ENCODE measurements around the gene AATK. TPM values are rescaled to one million over a fixed set of nuclear protein-coding genes. Genes with fewer than 3 reads are reported as not detected.
A peak's percentile ranks its signal among the peaks of the same experiment; 100 is the strongest.

AATK gene
- total and polyA plus RNA-seq, 9 of the 15 experiments (the other 6 are each of a cell fraction or from before 2014, with no cell fraction given) = 0.11 to 0.55 (median 0.38) TPM; not detected in 5

DNA sequence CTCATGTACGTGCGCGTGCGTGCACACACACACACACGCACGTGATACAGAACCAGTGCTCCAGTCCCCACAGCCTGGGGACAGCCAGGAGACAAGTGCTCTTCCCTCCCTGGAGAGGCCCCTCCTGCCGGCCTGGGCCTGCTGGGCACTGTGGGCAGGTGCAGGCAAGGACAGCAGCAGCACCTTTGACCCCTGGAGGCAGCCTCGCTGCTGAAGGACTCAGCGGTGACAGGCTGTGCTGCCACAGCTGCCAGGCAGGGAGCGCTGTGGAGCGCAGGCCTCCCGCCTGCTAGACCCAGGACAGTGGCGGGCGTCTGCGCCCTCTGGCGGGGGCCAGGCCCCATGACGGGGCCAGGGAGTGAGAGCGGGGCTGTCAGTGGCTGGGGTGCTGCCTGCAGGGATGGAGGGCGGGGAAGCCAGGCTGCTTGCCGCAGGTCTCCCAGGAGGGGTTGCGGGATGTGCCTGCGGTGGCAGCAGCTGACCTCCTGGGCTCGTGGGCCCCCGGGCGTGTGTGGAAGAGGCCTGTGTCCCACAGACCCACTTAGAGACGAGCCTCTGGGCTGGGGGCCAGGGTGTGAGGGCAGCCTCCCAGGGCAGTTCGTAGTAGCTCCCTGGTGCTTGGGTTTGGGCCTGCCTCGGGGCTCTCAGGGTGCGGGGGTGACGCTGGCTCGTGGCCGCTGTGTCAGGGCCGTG, 64.3 kb downstream of the AATK start (continued):
- TF ChIP-seq BDP1 (IDR thresholded peaks at IDR 0.05; ENCODE audit: insufficient read depth, insufficient read length) (no peak), PPARD (CRISPR knock-in tag; IDR thresholded peaks at IDR 0.05) (no peak), SRSF7 (optimal IDR thresholded peaks at IDR 0.05; ENCODE audit: low read depth, low read length) (no peak), BCLAF1 (IDR thresholded peaks at IDR 0.05; ENCODE audit: borderline replicate concordance in 1 of 2, control insufficient read depth in 1 of 2, low read depth in 2 of 2, low read length in 1 of 2) (no peak), E2F3 (CRISPR knock-in tag; IDR thresholded peaks at IDR 0.05) (peak; percentile 31; the same call in 1 of the 2 replicates), ZKSCAN8 (CRISPR knock-in tag; IDR thresholded peaks at IDR 0.05) (no peak), ASH1L (IDR thresholded peaks at IDR 0.05; ENCODE audit: borderline replicate concordance, low read depth, partially characterized antibody) (no peak), NFE2L1 (tag; IDR thresholded peaks at IDR 0.05; ENCODE audit: borderline replicate concordance, low read depth) (no peak), GATA2 (CRISPR knock-in tag; IDR thresholded peaks at IDR 0.05) (no peak), JUNB (CRISPR knock-in tag; conservative IDR thresholded peaks at IDR 0.05) (no peak), FOXA1 (IDR thresholded peaks at IDR 0.05; ENCODE audit: borderline replicate concordance) (no peak), ZNF316 (IDR thresholded peaks at IDR 0.05) (no peak), UBTF (IDR thresholded peaks at IDR 0.05; ENCODE audit: borderline replicate concordance in 1 of 2, low read depth in 2 of 2, low read length in 2 of 2) (no peak), ETS2 (tag; IDR thresholded peaks at IDR 0.05; ENCODE audit: borderline replicate concordance, poor library complexity, severe bottlenecking) (no peak)
- TF ChIP-seq, protein P1, sequence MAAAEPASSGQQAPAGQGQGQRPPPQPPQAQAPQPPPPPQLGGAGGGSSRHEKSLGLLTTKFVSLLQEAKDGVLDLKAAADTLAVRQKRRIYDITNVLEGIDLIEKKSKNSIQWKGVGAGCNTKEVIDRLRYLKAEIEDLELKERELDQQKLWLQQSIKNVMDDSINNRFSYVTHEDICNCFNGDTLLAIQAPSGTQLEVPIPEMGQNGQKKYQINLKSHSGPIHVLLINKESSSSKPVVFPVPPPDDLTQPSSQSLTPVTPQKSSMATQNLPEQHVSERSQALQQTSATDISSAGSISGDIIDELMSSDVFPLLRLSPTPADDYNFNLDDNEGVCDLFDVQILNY (CRISPR knock-in tag; IDR thresholded peaks at IDR 0.05) = no peak
- TF ChIP-seq, protein P2, sequence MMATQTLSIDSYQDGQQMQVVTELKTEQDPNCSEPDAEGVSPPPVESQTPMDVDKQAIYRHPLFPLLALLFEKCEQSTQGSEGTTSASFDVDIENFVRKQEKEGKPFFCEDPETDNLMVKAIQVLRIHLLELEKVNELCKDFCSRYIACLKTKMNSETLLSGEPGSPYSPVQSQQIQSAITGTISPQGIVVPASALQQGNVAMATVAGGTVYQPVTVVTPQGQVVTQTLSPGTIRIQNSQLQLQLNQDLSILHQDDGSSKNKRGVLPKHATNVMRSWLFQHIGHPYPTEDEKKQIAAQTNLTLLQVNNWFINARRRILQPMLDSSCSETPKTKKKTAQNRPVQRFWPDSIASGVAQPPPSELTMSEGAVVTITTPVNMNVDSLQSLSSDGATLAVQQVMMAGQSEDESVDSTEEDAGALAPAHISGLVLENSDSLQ (IDR thresholded peaks at IDR 0.05) = peak; percentile 82
- TF ChIP-seq, protein P3, sequence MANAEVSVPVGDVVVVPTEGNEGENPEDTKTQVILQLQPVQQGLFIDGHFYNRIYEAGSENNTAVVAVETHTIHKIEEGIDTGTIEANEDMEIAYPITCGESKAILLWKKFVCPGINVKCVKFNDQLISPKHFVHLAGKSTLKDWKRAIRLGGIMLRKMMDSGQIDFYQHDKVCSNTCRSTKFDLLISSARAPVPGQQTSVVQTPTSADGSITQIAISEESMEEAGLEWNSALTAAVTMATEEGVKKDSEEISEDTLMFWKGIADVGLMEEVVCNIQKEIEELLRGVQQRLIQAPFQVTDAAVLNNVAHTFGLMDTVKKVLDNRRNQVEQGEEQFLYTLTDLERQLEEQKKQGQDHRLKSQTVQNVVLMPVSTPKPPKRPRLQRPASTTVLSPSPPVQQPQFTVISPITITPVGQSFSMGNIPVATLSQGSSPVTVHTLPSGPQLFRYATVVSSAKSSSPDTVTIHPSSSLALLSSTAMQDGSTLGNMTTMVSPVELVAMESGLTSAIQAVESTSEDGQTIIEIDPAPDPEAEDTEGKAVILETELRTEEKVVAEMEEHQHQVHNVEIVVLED (CRISPR knock-in tag; IDR thresholded peaks at IDR 0.05) = no peak
